Chondrocyte (in vitro differentiated cells): ENCODE results near the gene CFAP46. TPM values are rescaled to one million over a fixed set of nuclear protein-coding genes. Genes with fewer than 3 reads are reported as not detected.

Experiments
- DNase-seq: peaks from one replicate; pipeline ENCODE4 v3.0.0; 2021; ENCODE audit warnings: mixed read lengths, low spot score
- H3K27ac Mint-ChIP-seq: one replicate; pipeline ENCODE4 v1.8.0; 2021; ENCODE audit warnings: mild to moderate bottlenecking, moderate library complexity, mixed read lengths; ENCODE audit not compliant: unreplicated experiment
- H3K27me3 Mint-ChIP-seq: 2 replicates; pipeline ENCODE4 v1.8.0; 2021; ENCODE audit warnings: low read depth, mixed read lengths
- H3K36me3 Mint-ChIP-seq: 2 replicates; pipeline ENCODE4 v1.8.0; 2021; ENCODE audit warnings: low read depth, mixed read lengths
- H3K4me1 Mint-ChIP-seq: 2 replicates; pipeline ENCODE4 v1.8.0; 2021; ENCODE audit warnings: low read depth, mild to moderate bottlenecking, mixed read lengths
- H3K4me3 Mint-ChIP-seq: one replicate; pipeline ENCODE4 v1.8.0; 2021; ENCODE audit warnings: mild to moderate bottlenecking, moderate library complexity, mixed read lengths; ENCODE audit not compliant: unreplicated experiment
- H3K9me3 Mint-ChIP-seq: 2 replicates; pipeline ENCODE4 v1.8.0; 2021; ENCODE audit warnings: low read depth, mixed read lengths
- total RNA-seq: library from RNA; stranded (reverse); gene quantifications from 3 replicates; pipeline ENCODE4 v1.2.1, GENCODE V29; 2021
- TF ChIP-seq, protein P1 (sequence below): fragments of 200-600 bp; sonication (generic); IDR thresholded peaks from 2 replicates; pipeline ENCODE4 v1.5.0; 2021; ENCODE audit warnings: antibody characterized with exemption, mild to moderate bottlenecking, moderate library complexity

Gene CFAP46
- total RNA-seq, 1 donor from 2014 or later, result 0.92 TPM

DNA sequence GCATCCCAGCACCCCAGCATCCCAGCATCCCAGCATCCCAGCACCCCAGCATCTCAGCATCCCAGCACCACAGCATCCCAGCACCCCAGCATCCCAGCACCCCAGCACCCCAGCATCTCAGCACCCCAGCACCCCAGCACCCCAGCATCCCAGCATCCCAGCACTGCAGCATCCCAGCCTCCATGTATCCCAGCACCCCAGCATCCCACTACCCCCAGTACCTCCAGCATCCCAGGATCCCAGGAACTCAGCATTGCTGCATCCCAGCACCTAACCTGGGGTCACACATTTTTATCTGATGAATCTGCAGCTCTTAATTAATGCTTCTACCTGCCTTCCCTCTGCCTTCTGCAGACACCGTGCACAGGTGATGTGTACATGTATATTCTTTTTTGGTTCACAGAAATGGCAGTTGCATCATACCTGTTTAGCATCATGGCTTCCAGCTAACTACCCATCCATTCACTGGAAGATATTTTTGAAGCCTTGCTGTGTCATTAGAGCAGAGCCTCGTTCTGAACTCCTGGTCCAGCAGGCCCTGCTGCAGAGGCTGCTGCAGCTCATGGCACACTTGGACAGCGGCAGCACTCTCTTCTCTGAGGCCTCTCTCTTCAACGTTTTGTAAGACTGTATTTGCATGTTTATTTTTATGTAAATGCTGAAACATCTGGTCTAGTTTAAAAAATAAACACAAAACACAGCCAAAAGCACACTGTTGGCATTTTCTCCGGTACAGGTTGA lies 4.6 kb upstream of the CFAP46 start:
- peaks cover 4% of the 10 kb centered on the region for H3K4me1 Mint-ChIP-seq
- TF ChIP-seq, protein P1, sequence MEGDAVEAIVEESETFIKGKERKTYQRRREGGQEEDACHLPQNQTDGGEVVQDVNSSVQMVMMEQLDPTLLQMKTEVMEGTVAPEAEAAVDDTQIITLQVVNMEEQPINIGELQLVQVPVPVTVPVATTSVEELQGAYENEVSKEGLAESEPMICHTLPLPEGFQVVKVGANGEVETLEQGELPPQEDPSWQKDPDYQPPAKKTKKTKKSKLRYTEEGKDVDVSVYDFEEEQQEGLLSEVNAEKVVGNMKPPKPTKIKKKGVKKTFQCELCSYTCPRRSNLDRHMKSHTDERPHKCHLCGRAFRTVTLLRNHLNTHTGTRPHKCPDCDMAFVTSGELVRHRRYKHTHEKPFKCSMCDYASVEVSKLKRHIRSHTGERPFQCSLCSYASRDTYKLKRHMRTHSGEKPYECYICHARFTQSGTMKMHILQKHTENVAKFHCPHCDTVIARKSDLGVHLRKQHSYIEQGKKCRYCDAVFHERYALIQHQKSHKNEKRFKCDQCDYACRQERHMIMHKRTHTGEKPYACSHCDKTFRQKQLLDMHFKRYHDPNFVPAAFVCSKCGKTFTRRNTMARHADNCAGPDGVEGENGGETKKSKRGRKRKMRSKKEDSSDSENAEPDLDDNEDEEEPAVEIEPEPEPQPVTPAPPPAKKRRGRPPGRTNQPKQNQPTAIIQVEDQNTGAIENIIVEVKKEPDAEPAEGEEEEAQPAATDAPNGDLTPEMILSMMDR, result no peak
- H3K9me3 Mint-ChIP-seq, result no peaks in the 10 kb centered on the region
- no peak overlapping the region for H3K4me3 Mint-ChIP-seq
- no peaks in the 10 kb centered on the region for H3K36me3 Mint-ChIP-seq
- H3K27me3 Mint-ChIP-seq, result peaks cover 51% of the 10 kb centered on the region
- H3K27ac Mint-ChIP-seq, result no peak overlapping the region
- DNase-seq, result no peak

DNA sequence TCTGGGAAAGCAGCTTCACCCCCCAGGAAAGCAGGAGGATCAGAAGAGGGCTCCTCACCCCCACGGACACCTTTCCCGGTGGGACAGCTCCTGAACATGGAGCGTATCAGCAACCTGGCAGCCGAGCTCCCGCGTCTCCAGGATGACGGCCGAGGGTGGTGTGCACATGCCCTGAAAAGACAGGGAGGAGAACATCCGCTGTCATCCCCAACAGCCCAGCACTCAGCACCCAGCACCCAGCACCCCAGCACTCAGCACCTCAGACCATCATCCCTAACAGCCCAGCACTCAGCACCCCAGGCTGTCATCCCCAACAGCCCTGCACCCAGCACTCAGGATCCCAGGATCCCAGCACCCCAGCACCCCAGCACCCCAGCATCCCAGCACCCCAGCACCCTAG lies 3.9 kb upstream of the CFAP46 start:
- H3K4me3 Mint-ChIP-seq, result no peak overlapping the region
- H3K27me3 Mint-ChIP-seq, result peaks cover 44% of the 10 kb centered on the region

DNA sequence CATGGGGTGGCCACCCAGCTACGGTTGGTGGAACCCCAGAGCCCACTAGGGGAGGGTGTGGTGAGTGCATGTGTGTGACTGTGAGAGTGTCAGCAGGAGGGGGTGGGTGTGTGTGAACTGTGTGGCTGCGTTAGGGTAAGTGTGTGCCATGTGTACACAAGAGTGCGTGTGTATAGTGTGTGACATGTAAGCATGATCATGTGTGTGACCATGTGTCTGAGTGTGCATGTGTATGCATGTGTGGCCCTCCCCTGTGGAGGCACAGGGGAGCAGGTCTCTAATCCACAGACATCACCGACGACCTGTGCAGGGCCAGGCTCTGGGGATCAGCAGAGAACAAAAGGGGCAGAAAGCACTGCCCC lies 3.5 kb upstream of the CFAP46 start:
- TF ChIP-seq, protein P1, result no peak
- Mint-ChIP-seq H3K4me3 (no peak overlapping the region), H3K36me3 (no peaks in the 10 kb centered on the region), H3K4me1 (peaks cover 11% of the 10 kb centered on the region), H3K27me3 (peaks cover 40% of the 10 kb centered on the region), H3K9me3 (no peaks in the 10 kb centered on the region), H3K27ac (no peak overlapping the region)
- no peak for DNase-seq

More for the DNA sequence above, 3.9 kb upstream of the CFAP46 start:
- Mint-ChIP-seq H3K4me1 (peaks cover 11% of the 10 kb centered on the region), H3K27ac (no peak overlapping the region), H3K9me3 (no peaks in the 10 kb centered on the region), H3K36me3 (no peaks in the 10 kb centered on the region)
- no peak for DNase-seq
- TF ChIP-seq, protein P1, result no peak

DNA sequence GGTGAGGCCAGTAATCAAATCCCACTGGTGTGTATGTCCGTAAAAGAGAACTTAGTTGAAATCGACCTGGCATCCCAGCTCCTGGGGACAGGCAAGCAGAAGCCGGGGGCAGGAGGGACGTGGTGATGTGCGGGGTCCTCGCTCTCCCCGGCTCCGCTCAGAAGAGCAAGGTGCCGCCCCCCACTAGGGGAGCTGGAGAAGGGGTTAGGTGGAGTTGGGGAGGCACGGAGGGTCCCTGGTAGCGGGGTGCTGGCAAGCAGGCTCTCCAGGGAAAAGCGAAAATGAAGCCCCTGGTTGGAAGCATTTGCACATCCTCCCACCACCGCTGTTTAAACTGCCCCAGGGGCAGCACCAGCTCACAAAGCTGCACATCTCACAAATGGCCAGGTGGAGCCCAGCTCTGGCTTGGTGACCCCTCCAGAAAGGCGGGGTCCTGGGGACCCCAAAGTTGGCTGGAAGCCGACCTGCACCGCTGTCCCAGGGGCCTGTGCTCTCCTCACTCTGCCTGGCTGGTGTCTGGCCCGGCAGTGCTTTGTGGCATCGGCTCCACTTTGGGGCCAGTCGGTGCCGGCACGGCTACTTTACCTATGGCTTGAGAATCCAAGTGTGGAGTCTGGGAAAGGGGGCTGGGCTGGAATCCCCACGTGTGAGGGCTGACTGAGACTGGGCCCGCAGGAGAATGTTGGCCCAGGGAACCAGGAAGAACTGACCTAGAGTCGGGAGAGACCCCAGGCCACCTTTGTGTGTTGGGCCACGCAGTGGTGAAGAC lies 2.9 kb upstream of the CFAP46 start:
- Mint-ChIP-seq H3K36me3 (no peaks in the 10 kb centered on the region), H3K9me3 (no peaks in the 10 kb centered on the region), H3K4me3 (no peak overlapping the region), H3K27ac (no peak overlapping the region), H3K27me3 (peaks cover 36% of the 10 kb centered on the region), H3K4me1 (peaks cover 11% of the 10 kb centered on the region)
- DNase-seq, result no peak
- TF ChIP-seq, protein P1, result no peak

DNA sequence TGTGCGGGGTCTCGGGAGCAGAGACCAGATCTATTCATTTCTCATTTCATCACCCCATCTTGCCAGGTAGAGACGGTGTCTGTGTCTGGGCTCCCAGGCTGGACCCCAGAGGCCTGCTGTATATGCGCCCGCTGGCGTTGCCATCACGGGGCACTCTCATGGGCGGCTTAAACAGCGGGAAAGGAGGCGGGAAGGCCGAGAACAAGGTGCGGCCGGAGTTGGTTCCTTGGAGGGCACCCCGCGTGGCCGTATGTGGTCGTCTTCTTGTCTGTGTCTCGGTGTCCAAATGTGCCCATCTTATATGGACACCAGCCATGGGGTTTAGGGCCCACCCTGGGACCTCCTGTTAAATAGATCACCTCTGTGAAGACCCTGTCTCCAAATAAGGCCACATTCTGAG lies 2.1 kb upstream of the CFAP46 start:
- Mint-ChIP-seq H3K4me3 (no peak overlapping the region), H3K4me1 (peaks cover 11% of the 10 kb centered on the region), H3K36me3 (no peaks in the 10 kb centered on the region), H3K9me3 (no peaks in the 10 kb centered on the region), H3K27me3 (peaks cover 28% of the 10 kb centered on the region), H3K27ac (no peak overlapping the region)
- TF ChIP-seq, protein P1, result no peak
- no peak for DNase-seq
